Lower leg skin (tissue), 4 donors: Measurements from ENCODE around the gene PHIP. TPM values are rescaled to one million over a fixed set of nuclear protein-coding genes. Genes with fewer than 3 reads are reported as not detected.

Experiments used
- DNase-seq, 2 donors: peaks; one replicate each; pipeline ENCODE4 v3.0.0-alpha.2; 2019; ENCODE audit warnings: low spot score in 2 of 2
- H3K4me3 ChIP-seq: fragments of 200-600 bp; sonication (generic); 2 replicates; pipeline ENCODE4 v1.5.1; 2017; ENCODE audit warnings: mild to moderate bottlenecking, low read depth; ENCODE audit not compliant: poor library complexity, severe bottlenecking
- CTCF ChIP-seq, 3 donors: fragments of 450-650 bp; IDR thresholded peaks; one replicate each; pipeline ENCODE4 v1.5.1; 2016; ENCODE audit warnings: antibody characterized with exemption in 3 of 3, mild to moderate bottlenecking in 3 of 3, moderate library complexity in 2 of 3
- POLR2A ChIP-seq, 2 donors: fragments of 450-650 bp; IDR thresholded peaks; one replicate each; pipeline ENCODE4 v1.6.1; 2016 to 2017; ENCODE audit warnings: antibody characterized with exemption in 2 of 2, mild to moderate bottlenecking in 1 of 2, moderate library complexity in 1 of 2
- WGBS, 2 donors: methylation state at CpG; one replicate each; pipeline ENCODE4 v1.1.5; 2018; 5-methylcytosine and 5-hydroxymethylcytosine counted together
- intact Hi-C: fragments of 100-400 bp; cut with DNase I; formaldehyde crosslinking; loops from one replicate; pipeline ENCODE4 v1.15.0; 2023; ENCODE audit warnings: low total_unique reads
- total RNA-seq, 4 donors: library from RNA; depleted of rRNA; stranded (reverse); fragments of >200 nt; gene quantifications; one replicate each; pipeline ENCODE4 v1.1.0, GENCODE V29; 2016

PHIP gene
- total RNA-seq, 4 donors from 2014 or later: 21.3 to 23.9 (median 22.4) TPM

GRCh38 chr6:78954740-78955139 lies 123.3 kb downstream of the PHIP start:
- no peak overlapping the region for H3K4me3 ChIP-seq
- intact Hi-C loops: no loop called here
- no peak for TF ChIP-seq CTCF (IDR thresholded peaks at IDR 0.05)
- no peak for TF ChIP-seq POLR2A (IDR thresholded peaks at IDR 0.05)
- no peak for DNase-seq
- WGBS, 2 donors: 93 to 96% methylated on average over 4 of the region's 4 CpGs

GRCh38 chr6:78953798-78954197 lies 124.3 kb downstream of the PHIP start:
- no peak for DNase-seq
- H3K4me3 ChIP-seq: no peak overlapping the region
- WGBS, 2 donors: 97 to 99% methylated on average over 8 of the region's 8 CpGs
- no peak for TF ChIP-seq CTCF (IDR thresholded peaks at IDR 0.05)
- no peak for TF ChIP-seq POLR2A (IDR thresholded peaks at IDR 0.05)
- intact Hi-C loops: no loop called here

- 100% methylated on average over 1 of the region's 1 CpG for WGBS, 2 donors
- no peak overlapping the region for H3K4me3 ChIP-seq
- TF ChIP-seq POLR2A (IDR thresholded peaks at IDR 0.05): no peak
- TF ChIP-seq CTCF (IDR thresholded peaks at IDR 0.05): no peak
- intact Hi-C loops: no loop called here
- no peak for DNase-seq
Measured at GRCh38 chr6:78952362-78952761, 125.7 kb downstream of the PHIP start.

- intact Hi-C loops: no loop called here
- TF ChIP-seq POLR2A (IDR thresholded peaks at IDR 0.05): no peak
- TF ChIP-seq CTCF (IDR thresholded peaks at IDR 0.05): no peak
- no peak for DNase-seq
- no peak overlapping the region for H3K4me3 ChIP-seq
- 95 to 99% methylated on average over 3 of the region's 3 CpGs for WGBS, 2 donors
Measured at GRCh38 chr6:78948785-78949184, 129.3 kb downstream of the PHIP start.

GRCh38 chr6:78947962-78948361 lies 130.1 kb downstream of the PHIP start:
- no peak overlapping the region for H3K4me3 ChIP-seq
- intact Hi-C loops: no loop called here
- 92 to 94% methylated on average over 2 of the region's 2 CpGs for WGBS, 2 donors
- TF ChIP-seq POLR2A (IDR thresholded peaks at IDR 0.05) (no peak), CTCF (IDR thresholded peaks at IDR 0.05) (no peak)
- DNase-seq: no peak

GRCh38 chr6:78947529-78947928 lies 130.5 kb downstream of the PHIP start:
- no peak for DNase-seq
- 77 to 83% methylated on average over 2 of the region's 2 CpGs for WGBS, 2 donors
- H3K4me3 ChIP-seq: no peak overlapping the region
- intact Hi-C loops: no loop called here
- TF ChIP-seq POLR2A (IDR thresholded peaks at IDR 0.05) (no peak), CTCF (IDR thresholded peaks at IDR 0.05) (no peak)
